ENCODE measurements around the gene SFMBT2.

DNA sequence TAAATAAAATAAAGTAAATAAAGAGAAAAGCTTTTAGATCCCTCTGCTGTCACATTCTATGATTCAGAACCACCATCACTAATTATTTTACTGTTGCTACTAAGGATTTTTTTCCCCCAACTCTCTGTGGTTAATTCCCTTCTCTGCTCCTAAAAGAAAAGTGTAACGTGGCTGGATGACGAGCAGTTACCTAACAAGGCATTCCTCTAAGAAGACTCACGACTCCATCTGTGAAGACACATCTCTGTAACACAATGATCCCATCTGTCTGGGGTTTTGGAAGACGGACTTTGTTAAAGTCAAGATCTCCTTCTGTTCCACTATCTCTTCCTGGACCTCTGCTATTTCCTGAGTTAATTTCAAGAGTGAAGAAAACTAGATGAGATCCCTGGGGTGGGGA is 179.9 kb downstream of the SFMBT2 start:
- TF ChIP-seq, protein P1, sequence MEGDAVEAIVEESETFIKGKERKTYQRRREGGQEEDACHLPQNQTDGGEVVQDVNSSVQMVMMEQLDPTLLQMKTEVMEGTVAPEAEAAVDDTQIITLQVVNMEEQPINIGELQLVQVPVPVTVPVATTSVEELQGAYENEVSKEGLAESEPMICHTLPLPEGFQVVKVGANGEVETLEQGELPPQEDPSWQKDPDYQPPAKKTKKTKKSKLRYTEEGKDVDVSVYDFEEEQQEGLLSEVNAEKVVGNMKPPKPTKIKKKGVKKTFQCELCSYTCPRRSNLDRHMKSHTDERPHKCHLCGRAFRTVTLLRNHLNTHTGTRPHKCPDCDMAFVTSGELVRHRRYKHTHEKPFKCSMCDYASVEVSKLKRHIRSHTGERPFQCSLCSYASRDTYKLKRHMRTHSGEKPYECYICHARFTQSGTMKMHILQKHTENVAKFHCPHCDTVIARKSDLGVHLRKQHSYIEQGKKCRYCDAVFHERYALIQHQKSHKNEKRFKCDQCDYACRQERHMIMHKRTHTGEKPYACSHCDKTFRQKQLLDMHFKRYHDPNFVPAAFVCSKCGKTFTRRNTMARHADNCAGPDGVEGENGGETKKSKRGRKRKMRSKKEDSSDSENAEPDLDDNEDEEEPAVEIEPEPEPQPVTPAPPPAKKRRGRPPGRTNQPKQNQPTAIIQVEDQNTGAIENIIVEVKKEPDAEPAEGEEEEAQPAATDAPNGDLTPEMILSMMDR (IDR thresholded peaks at IDR 0.05): no peak
- no peak for TF ChIP-seq POLR2A (IDR thresholded peaks at IDR 0.05)
